HG02884 (cell line): ENCODE measurements around the gene BTG1.

Experiments used
- ATAC-seq: cut with Tn5 transposase; IDR thresholded peaks from one replicate; pipeline ENCODE4 v1.9.1; 2021; ENCODE audit warnings: mild to moderate bottlenecking, moderate library complexity; ENCODE audit not compliant: unreplicated experiment

Gene BTG1

GRCh38 chr12:92134638-92135274, 10.9 kb downstream of the BTG1 start:
- peak; percentile 28 for ATAC-seq

GRCh38 chr12:92133795-92134637, 11.6 kb downstream of the BTG1 start:
- peak; percentile 39 for ATAC-seq

- ATAC-seq = no peak
Measured at GRCh38 chr12:92133171-92133570, 12.5 kb downstream of the BTG1 start.

GRCh38 chr12:92132288-92132687, 13.4 kb downstream of the BTG1 start:
- no peak for ATAC-seq

- ATAC-seq = no peak
Measured at GRCh38 chr12:92130999-92131398, 14.6 kb downstream of the BTG1 start.

GRCh38 chr12:92129609-92130008, 16.0 kb downstream of the BTG1 start:
- ATAC-seq = no peak

- no peak for ATAC-seq
Measured at GRCh38 chr12:92128612-92129011, 17.0 kb downstream of the BTG1 start.

- no peak for ATAC-seq
Measured at GRCh38 chr12:92124689-92125029, 21.0 kb downstream of the BTG1 start.

- no peak for ATAC-seq
Measured at GRCh38 chr12:92123780-92124688, 21.6 kb downstream of the BTG1 start.

- ATAC-seq = no peak
Measured at GRCh38 chr12:92122941-92123779, 22.5 kb downstream of the BTG1 start.

- no peak for ATAC-seq
Measured at GRCh38 chr12:92121826-92122225, 23.8 kb downstream of the BTG1 start.

- ATAC-seq = no peak
Measured at GRCh38 chr12:92118826-92119536, 26.7 kb downstream of the BTG1 start.

GRCh38 chr12:92114834-92115233, 30.8 kb downstream of the BTG1 start:
- ATAC-seq = no peak

GRCh38 chr12:92111256-92111655, 34.4 kb downstream of the BTG1 start:
- peak; percentile 83 for ATAC-seq

GRCh38 chr12:92110083-92110640, 35.5 kb downstream of the BTG1 start:
- no peak for ATAC-seq

- ATAC-seq = no peak
Measured at GRCh38 chr12:92109613-92110012, 36.0 kb downstream of the BTG1 start.

- no peak for ATAC-seq
Measured at GRCh38 chr12:92108651-92109050, 37.0 kb downstream of the BTG1 start.

GRCh38 chr12:92107621-92108131, 38.0 kb downstream of the BTG1 start:
- no peak for ATAC-seq

GRCh38 chr12:92107094-92107493, 38.6 kb downstream of the BTG1 start:
- ATAC-seq = no peak
